HepG2 (cell line): ENCODE data around the gene BPIFA1. TPM values are rescaled to one million over a fixed set of nuclear protein-coding genes. Genes with fewer than 3 reads are reported as not detected.

Experiments
- EP300 ChIP-seq, 3 experiments: sonication (generic) in 1 of 3; formaldehyde crosslinking in 1 of 3; IDR thresholded peaks; 2 replicates each; pipeline versions ENCODE4 v1.5.1 to v1.6.1; 2011 to 2020; ENCODE audit warnings: low read depth in 2 of 3, low read length in 2 of 3, borderline replicate concordance in 1 of 3, improper control_type of control experiment in 1 of 3, mild to moderate bottlenecking in 1 of 3, missing genetic modification reagents in 1 of 3, moderate library complexity in 1 of 3
- GATAD1 ChIP-seq: IDR thresholded peaks from 2 replicates; pipeline ENCODE4 v1.6.1; 2016; ENCODE audit warnings: missing genetic modification reagents, missing compliant biosample characterization
- HIVEP1 ChIP-seq: sonication (generic); formaldehyde crosslinking; IDR thresholded peaks from 2 replicates; pipeline ENCODE4 v1.4.0; 2020; ENCODE audit warnings: mild to moderate bottlenecking, missing genetic modification reagents
- HMG20B ChIP-seq: conservative IDR thresholded peaks from 2 replicates; pipeline ENCODE4 v1.6.1; 2016; ENCODE audit warnings: missing genetic modification reagents, missing compliant biosample characterization
- MEIS2 ChIP-seq: sonication (generic); formaldehyde crosslinking; IDR thresholded peaks from 2 replicates; pipeline ENCODE4 v1.9.0; 2021; ENCODE audit warnings: mild to moderate bottlenecking, missing genetic modification reagents
- MIER2 ChIP-seq: IDR thresholded peaks from 2 replicates; pipeline ENCODE4 v1.6.1; 2016; ENCODE audit warnings: missing biosample characterization, missing genetic modification reagents
- NFE2 ChIP-seq: sonication (generic); formaldehyde crosslinking; IDR thresholded peaks from 2 replicates; pipeline ENCODE4 v1.4.0; 2020; ENCODE audit warnings: missing genetic modification reagents
- NFYC ChIP-seq: IDR thresholded peaks from 2 replicates; pipeline ENCODE4 v1.6.1; 2016; ENCODE audit warnings: missing genetic modification reagents, missing compliant biosample characterization
- NKX3-1 ChIP-seq: sonication (generic); formaldehyde crosslinking; IDR thresholded peaks from 2 replicates; pipeline ENCODE4 v1.5.0; 2020; ENCODE audit warnings: missing genetic modification reagents
- SAP130 ChIP-seq: IDR thresholded peaks from 2 replicates; pipeline ENCODE4 v1.6.1; 2016; ENCODE audit warnings: low read depth
- SOX5 ChIP-seq: IDR thresholded peaks from 2 replicates; pipeline ENCODE4 v1.6.1; 2016; ENCODE audit warnings: borderline replicate concordance
- THYN1 ChIP-seq: sonication (generic); formaldehyde crosslinking; IDR thresholded peaks from 2 replicates; pipeline ENCODE4 v1.8.1; 2023; ENCODE audit warnings: low read depth, mild to moderate bottlenecking, moderate library complexity, missing genetic modification reagents, borderline replicate concordance
- ZC3H4 ChIP-seq: sonication (generic); formaldehyde crosslinking; IDR thresholded peaks from 2 replicates; pipeline ENCODE4 v1.4.0; 2020; ENCODE audit warnings: missing genetic modification reagents, borderline replicate concordance
- ZNF335 ChIP-seq: sonication (generic); formaldehyde crosslinking; IDR thresholded peaks from 2 replicates; pipeline ENCODE4 v1.4.0; 2020; ENCODE audit warnings: missing genetic modification reagents
- ZNF33B ChIP-seq: sonication (generic); formaldehyde crosslinking; IDR thresholded peaks from 2 replicates; pipeline ENCODE4 v1.5.1; 2020; ENCODE audit warnings: mild to moderate bottlenecking, missing genetic modification reagents
- ZNF496 ChIP-seq: sonication (generic); formaldehyde crosslinking; IDR thresholded peaks from 2 replicates; pipeline ENCODE4 v1.8.1; 2023; ENCODE audit warnings: mild to moderate bottlenecking, moderate library complexity, missing genetic modification reagents; ENCODE audit not compliant: insufficient replicate concordance
- ZNF562 ChIP-seq: sonication (generic); formaldehyde crosslinking; IDR thresholded peaks from 2 replicates; pipeline ENCODE4 v1.8.0; 2022; ENCODE audit warnings: missing genetic modification reagents, borderline replicate concordance
- ZSCAN31 ChIP-seq: sonication (generic); formaldehyde crosslinking; IDR thresholded peaks from 2 replicates; pipeline ENCODE4 v1.5.0; 2020; ENCODE audit warnings: low read depth, mild to moderate bottlenecking, missing genetic modification reagents
- polyA plus RNA-seq, 8 experiments: library from polyadenylated mRNA; depleted of rRNA in 3 of 8; stranded (reverse) in 7 of 8; unstranded in 1 of 8; fragments of >200 nt; fragmentation: Illumina TruSeq in 4 of 8; extraction: Trizol in 4 of 8; gene quantifications; 2 replicates each; pipeline versions ENCODE4 v1.2.1 to v1.2.3, GENCODE V29; 2011 to 2016; ENCODE audit warnings: low read depth in 4 of 8, missing spikeins in 1 of 8, mixed read lengths in 1 of 8; ENCODE audit not compliant: insufficient read depth in 1 of 8
- total RNA-seq, 5 experiments: library from RNA; depleted of rRNA; stranded (reverse); fragments of >200 nt; fragmentation: Illumina TruSeq; extraction: Trizol; gene quantifications; 2 replicates each; pipeline ENCODE4 v1.2.3, GENCODE V29; 2016; ENCODE audit warnings: low read depth in 1 of 5
- TF ChIP-seq, protein P1 (sequence below): sonication (generic); formaldehyde crosslinking; conservative IDR thresholded peaks from 2 replicates; pipeline ENCODE4 v1.4.0; 2020; ENCODE audit warnings: mild to moderate bottlenecking, missing genetic modification reagents, moderate library complexity
- TF ChIP-seq, protein P2 (sequence below): sonication (generic); formaldehyde crosslinking; IDR thresholded peaks from 2 replicates; pipeline ENCODE4 v1.5.1; 2020; ENCODE audit warnings: missing genetic modification reagents, mild to moderate bottlenecking, borderline replicate concordance
- TF ChIP-seq, protein P3 (sequence below): IDR thresholded peaks from 2 replicates; pipeline ENCODE4 v1.6.1; 2016; ENCODE audit warnings: low read depth
- TF ChIP-seq, protein P4 (sequence below): sonication (generic); IDR thresholded peaks from 2 replicates; pipeline ENCODE4 v1.6.1; 2016; ENCODE audit warnings: low read depth, borderline replicate concordance

The BPIFA1 gene
- total and polyA plus RNA-seq, 2 of the 13 experiments (the other 11 are each of a cell fraction or from before 2014, with no cell fraction given): not detected

DNA sequence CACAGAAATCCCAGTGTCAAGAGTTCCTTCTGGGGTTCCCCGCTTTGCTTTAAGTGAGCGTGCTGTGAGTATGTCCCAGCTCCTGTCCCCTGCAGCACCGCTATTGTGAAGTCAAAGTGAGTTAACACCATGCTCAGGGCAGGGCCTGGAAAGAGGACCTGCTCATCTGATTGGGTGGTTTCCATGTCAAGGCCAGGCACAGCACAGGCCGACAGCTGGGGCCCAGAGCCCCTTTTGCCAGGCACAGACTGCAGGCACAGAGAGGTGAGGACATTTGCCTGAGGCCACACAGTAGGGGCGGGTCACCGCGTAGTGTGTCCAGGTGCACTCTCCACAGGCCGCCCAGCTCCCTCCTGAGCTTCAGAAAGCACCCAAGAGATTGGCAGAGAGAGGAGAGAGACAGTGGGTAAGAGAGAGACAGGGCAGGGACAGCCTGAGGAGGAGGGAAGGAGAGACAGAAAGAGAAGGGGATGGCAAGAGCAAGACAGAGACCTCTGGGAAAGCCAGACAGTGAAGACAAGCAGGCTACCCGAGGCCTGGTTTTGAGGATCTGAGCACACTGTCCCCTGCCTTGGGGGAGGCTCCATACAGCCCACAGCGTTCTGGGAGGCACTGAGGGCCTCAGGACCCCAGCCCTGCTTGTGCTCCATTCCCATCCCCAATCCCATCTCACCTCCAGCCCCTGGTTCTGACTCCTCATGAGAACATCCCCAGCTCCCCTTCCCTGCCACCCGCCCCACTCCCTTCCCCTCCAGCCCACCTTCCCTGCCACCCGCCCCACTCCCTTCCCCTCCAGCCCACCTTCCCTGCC, 40.7 kb downstream of the BPIFA1 start (continued):
- TF ChIP-seq, protein P1, sequence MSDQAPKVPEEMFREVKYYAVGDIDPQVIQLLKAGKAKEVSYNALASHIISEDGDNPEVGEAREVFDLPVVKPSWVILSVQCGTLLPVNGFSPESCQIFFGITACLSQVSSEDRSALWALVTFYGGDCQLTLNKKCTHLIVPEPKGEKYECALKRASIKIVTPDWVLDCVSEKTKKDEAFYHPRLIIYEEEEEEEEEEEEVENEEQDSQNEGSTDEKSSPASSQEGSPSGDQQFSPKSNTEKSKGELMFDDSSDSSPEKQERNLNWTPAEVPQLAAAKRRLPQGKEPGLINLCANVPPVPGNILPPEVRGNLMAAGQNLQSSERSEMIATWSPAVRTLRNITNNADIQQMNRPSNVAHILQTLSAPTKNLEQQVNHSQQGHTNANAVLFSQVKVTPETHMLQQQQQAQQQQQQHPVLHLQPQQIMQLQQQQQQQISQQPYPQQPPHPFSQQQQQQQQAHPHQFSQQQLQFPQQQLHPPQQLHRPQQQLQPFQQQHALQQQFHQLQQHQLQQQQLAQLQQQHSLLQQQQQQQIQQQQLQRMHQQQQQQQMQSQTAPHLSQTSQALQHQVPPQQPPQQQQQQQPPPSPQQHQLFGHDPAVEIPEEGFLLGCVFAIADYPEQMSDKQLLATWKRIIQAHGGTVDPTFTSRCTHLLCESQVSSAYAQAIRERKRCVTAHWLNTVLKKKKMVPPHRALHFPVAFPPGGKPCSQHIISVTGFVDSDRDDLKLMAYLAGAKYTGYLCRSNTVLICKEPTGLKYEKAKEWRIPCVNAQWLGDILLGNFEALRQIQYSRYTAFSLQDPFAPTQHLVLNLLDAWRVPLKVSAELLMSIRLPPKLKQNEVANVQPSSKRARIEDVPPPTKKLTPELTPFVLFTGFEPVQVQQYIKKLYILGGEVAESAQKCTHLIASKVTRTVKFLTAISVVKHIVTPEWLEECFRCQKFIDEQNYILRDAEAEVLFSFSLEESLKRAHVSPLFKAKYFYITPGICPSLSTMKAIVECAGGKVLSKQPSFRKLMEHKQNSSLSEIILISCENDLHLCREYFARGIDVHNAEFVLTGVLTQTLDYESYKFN (CRISPR knock-in tag): no peak
- TF ChIP-seq ZNF335 (CRISPR knock-in tag) (no peak), ZNF496 (CRISPR knock-in tag) (no peak), NFYC (CRISPR knock-in tag) (peak; percentile 61), SOX5 (CRISPR knock-in tag) (no peak), HIVEP1 (CRISPR knock-in tag) (no peak; the same call in 1 of the 2 replicates), EP300 (IDR thresholded peaks at IDR 0.05; ENCODE audit: low read depth in 2 of 2, low read length in 2 of 2) (no peak), EP300 (CRISPR knock-in tag; IDR thresholded peaks at IDR 0.05; ENCODE audit: borderline replicate concordance) (no peak), ZSCAN31 (CRISPR knock-in tag) (no peak), SAP130 (CRISPR knock-in tag) (peak; percentile 54), MEIS2 (CRISPR knock-in tag) (no peak), HMG20B (CRISPR knock-in tag) (no peak), ZNF562 (CRISPR knock-in tag) (no peak), NFE2 (CRISPR knock-in tag) (no peak), GATAD1 (CRISPR knock-in tag) (no peak), MIER2 (CRISPR knock-in tag) (no peak), ZC3H4 (CRISPR knock-in tag) (no peak), NKX3-1 (CRISPR knock-in tag) (no peak), ZNF33B (CRISPR knock-in tag) (no peak), THYN1 (no peak)
- TF ChIP-seq, protein P2, sequence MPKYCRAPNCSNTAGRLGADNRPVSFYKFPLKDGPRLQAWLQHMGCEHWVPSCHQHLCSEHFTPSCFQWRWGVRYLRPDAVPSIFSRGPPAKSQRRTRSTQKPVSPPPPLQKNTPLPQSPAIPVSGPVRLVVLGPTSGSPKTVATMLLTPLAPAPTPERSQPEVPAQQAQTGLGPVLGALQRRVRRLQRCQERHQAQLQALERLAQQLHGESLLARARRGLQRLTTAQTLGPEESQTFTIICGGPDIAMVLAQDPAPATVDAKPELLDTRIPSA (CRISPR knock-in tag): no peak
- TF ChIP-seq, protein P3, sequence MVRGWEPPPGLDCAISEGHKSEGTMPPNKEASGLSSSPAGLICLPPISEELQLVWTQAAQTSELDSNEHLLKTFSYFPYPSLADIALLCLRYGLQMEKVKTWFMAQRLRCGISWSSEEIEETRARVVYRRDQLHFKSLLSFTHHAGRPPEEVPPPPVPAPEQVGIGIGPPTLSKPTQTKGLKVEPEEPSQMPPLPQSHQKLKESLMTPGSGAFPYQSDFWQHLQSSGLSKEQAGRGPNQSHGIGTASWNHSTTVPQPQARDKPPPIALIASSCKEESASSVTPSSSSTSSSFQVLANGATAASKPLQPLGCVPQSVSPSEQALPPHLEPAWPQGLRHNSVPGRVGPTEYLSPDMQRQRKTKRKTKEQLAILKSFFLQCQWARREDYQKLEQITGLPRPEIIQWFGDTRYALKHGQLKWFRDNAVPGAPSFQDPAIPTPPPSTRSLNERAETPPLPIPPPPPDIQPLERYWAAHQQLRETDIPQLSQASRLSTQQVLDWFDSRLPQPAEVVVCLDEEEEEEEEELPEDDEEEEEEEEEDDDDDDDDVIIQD: no peak
- TF ChIP-seq, protein P4, sequence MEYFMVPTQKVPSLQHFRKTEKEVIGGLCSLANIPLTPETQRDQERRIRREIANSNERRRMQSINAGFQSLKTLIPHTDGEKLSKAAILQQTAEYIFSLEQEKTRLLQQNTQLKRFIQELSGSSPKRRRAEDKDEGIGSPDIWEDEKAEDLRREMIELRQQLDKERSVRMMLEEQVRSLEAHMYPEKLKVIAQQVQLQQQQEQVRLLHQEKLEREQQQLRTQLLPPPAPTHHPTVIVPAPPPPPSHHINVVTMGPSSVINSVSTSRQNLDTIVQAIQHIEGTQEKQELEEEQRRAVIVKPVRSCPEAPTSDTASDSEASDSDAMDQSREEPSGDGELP: peak; percentile 88
